Measurements from ENCODE around the gene KRTAP10-7. TPM values are rescaled to one million over a fixed set of nuclear protein-coding genes. Genes with fewer than 3 reads are reported as not detected.

Gene KRTAP10-7
- total and polyA plus RNA-seq, 2 of the 13 experiments (the other 11 are each of a cell fraction or from before 2014, with no cell fraction given): not detected

DNA sequence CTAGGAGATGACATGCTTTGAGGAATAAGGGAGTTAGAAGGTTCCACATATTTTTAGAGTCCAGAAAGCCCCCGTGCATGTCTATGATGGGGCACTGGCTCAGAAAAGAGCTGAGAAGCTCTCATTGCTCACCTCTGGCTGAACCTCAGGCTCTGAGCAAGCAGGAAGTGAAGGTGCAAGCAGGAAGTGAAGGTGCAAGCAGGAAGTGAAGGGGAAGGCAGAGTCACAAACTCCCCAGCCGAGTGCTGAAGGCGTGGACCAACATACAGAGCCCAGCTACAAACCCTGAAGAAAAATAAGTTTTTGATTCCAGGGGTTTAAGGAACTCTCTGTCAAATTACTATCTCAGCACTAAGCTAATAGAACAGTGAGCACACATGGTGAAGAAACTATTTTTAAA is 18.5 kb downstream of the KRTAP10-7 start:
- H3K27ac ChIP-seq (ENCODE audit: extremely low read length, insufficient read depth, low read length): no peak overlapping the region
- no peak for ATAC-seq
- H3K4me3 ChIP-seq (replicated peaks in 1 of 3; ENCODE audit: insufficient read depth in 1 of 3, low read depth in 2 of 3, low read length in 3 of 3): no peak overlapping the region
- DNase-seq (ENCODE audit: low spot score): no peak
- no TSS peak for BruUV-seq (replicated peaks)
- no peak overlapping the region for H3K4me2 ChIP-seq (ENCODE audit: low read depth, low read length)
- no peaks in the 10 kb centered on the region for H3K36me3 ChIP-seq (replicated peaks in 1 of 2; ENCODE audit: control insufficient read depth in 1 of 2, insufficient read depth in 2 of 2, low read length in 2 of 2)
- no peak overlapping the region for H3K9ac ChIP-seq (ENCODE audit: insufficient read depth, low read depth, low read length)
- no peaks in the 10 kb centered on the region for H4K20me1 ChIP-seq (ENCODE audit: insufficient read depth, low read length)
- intact Hi-C loops (cut with micrococcal nuclease; ENCODE audit: unreplicated experiment) (loop anchor here (2.0 kb wide), 1 partner anchor 174 kb away; no protein-coding TSS in a partner anchor), in situ Hi-C loops (cut with HindIII; ENCODE audit: extremely low pct_ligation_motif_present, low pct_unique_long_range_greater_than_20kb) (no loop called here)
- no peaks in the 10 kb centered on the region for H3K79me2 ChIP-seq (ENCODE audit: insufficient read depth, low read length)
- H2AFZ ChIP-seq (ENCODE audit: low read length): no peak overlapping the region
- ChIA-PET POLR2A (no interaction called here), CTCF (ENCODE audit: low intra/inter-chr PET ratio, low total read pairs) (no interaction called here)
- peaks cover 1 to 28% of the 10 kb centered on the region in 2 experiments; a peak in 3 of 5 replicates for H3K27me3 ChIP-seq (ENCODE audit: control insufficient read depth in 1 of 2, insufficient read depth in 2 of 2, low read length in 2 of 2)
- WGBS (ENCODE audit: low lambda C conversion rate): 52% methylated on average over 3 of the region's 3 CpGs
- FAIRE-seq: no peak
- H3K4me1 ChIP-seq (ENCODE audit: insufficient read depth, low read length): no peaks in the 10 kb centered on the region
- TF ChIP-seq, protein P1, sequence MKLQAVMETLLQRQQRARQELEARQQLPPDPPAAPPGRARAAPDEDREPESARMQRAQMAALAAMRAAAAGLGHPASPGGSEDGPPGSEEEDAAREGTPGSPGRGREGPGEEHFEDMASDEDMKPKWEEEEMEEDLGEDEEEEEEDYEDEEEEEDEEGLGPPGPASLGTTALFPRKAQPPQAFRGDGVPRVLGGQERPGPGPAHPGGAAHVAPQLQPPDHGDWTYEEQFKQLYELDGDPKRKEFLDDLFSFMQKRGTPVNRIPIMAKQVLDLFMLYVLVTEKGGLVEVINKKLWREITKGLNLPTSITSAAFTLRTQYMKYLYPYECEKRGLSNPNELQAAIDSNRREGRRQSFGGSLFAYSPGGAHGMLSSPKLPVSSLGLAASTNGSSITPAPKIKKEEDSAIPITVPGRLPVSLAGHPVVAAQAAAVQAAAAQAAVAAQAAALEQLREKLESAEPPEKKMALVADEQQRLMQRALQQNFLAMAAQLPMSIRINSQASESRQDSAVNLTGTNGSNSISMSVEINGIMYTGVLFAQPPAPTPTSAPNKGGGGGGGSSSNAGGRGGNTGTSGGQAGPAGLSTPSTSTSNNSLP (IDR thresholded peaks at IDR 0.05; ENCODE audit: low read depth, low read length): no peak
- TF ChIP-seq GABPA (IDR thresholded peaks at IDR 0.05; ENCODE audit: low read depth, low read length): no peak
- peak; percentile 34; the same call in 1 of the 2 replicates for TF ChIP-seq GABPA (CRISPR knock-in tag; IDR thresholded peaks at IDR 0.05; ENCODE audit: low read depth)
- TF ChIP-seq, protein P2, sequence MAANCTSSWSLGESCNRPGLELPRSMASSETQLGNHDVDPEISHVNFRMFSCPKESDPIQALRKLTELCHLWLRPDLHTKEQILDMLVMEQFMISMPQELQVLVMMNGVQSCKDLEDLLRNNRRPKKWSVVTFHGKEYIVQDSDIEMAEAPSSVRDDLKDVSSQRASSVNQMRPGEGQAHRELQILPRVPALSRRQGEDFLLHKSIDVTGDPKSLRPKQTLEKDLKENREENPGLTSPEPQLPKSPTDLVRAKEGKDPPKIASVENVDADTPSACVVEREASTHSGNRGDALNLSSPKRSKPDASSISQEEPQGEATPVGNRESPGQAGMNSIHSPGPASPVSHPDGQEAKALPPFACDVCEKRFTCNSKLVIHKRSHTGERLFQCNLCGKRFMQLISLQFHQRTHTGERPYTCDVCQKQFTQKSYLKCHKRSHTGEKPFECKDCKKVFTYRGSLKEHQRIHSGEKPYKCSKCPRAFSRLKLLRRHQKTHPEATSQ (CRISPR knock-in tag; IDR thresholded peaks at IDR 0.05; ENCODE audit: borderline replicate concordance): no peak
- TF ChIP-seq, protein P3, sequence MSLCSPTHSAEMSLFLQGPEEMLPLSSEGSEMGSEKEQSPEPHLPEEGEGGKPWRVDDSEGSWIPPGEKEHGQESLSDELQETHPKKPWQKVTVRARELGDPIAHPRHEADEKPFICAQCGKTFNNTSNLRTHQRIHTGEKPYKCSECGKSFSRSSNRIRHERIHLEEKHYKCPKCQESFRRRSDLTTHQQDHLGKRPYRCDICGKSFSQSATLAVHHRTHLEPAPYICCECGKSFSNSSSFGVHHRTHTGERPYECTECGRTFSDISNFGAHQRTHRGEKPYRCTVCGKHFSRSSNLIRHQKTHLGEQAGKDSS (CRISPR knock-in tag; IDR thresholded peaks at IDR 0.05; ENCODE audit: borderline replicate concordance, low read depth): no peak
- no peak for TF ChIP-seq KLF6 (CRISPR knock-in tag; IDR thresholded peaks at IDR 0.05)
- 0 out of 2 replicates have a peak, but pooled peaks have one; percentile 7 for TF ChIP-seq RARA (CRISPR knock-in tag; IDR thresholded peaks at IDR 0.05)
- TF ChIP-seq, protein P4, sequence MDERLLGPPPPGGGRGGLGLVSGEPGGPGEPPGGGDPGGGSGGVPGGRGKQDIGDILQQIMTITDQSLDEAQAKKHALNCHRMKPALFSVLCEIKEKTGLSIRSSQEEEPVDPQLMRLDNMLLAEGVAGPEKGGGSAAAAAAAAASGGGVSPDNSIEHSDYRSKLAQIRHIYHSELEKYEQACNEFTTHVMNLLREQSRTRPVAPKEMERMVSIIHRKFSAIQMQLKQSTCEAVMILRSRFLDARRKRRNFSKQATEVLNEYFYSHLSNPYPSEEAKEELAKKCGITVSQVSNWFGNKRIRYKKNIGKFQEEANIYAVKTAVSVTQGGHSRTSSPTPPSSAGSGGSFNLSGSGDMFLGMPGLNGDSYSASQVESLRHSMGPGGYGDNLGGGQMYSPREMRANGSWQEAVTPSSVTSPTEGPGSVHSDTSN (CRISPR knock-in tag; IDR thresholded peaks at IDR 0.05): no peak
- no peak for TF ChIP-seq SNRNP70 (IDR thresholded peaks at IDR 0.05; ENCODE audit: low read depth, low read length)
- peaks cover 12% of the 10 kb centered on the region for H3K9me3 ChIP-seq (ENCODE audit: low read length)

Data from HepG2 (cell line).